ENCODE measurements around the gene PKMYT1. TPM values are rescaled to one million over a fixed set of nuclear protein-coding genes. Genes with fewer than 3 reads are reported as not detected.

PKMYT1 gene
- total and polyA plus RNA-seq, 9 of the 15 experiments (the other 6 are each of a cell fraction or from before 2014, with no cell fraction given) = 8.7 to 201 (median 37.8) TPM

DNA sequence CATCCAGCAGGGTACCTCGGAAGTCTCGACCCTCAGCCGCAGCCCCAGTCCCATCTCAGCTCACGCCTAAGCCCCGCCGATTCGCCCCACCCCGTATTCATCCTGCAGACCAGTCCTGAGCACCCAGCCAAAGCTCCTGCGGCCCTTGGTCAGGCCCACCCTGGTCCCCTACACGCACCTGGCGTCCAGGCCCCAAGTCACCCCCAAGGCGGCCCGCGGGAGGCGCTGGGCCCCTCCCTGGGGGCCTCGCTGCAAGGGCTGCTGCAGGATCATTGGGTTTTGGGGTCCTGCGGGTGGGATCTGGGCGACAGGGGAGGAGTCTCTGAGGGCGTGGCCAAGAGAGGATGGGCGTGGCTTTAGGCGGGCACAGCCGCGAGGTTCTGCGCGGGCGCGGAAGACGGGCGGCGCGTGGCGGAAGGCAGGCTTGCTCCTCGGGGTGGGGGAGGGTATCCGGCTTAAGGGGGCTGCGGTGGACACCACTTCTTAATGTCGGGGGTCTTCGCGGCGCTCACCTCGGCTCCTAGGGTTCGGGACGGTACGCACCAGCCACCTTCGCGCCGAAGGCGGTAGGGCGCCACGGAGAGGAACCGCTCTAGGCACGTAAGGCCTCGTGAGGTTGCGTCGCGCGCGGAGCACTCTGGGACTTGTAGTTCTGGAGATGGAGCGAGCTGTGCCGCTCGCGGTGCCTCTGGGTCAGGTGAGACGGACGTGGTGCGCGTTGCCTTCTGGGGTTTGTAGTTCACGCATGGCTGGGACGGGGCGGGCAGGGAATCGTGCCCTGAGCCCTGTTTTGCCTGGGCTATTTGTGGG, 43.6 kb upstream of the PKMYT1 start, which contains the start of the genes HCFC1R1 and THOC6 (continued):
- TF ChIP-seq, protein P1, sequence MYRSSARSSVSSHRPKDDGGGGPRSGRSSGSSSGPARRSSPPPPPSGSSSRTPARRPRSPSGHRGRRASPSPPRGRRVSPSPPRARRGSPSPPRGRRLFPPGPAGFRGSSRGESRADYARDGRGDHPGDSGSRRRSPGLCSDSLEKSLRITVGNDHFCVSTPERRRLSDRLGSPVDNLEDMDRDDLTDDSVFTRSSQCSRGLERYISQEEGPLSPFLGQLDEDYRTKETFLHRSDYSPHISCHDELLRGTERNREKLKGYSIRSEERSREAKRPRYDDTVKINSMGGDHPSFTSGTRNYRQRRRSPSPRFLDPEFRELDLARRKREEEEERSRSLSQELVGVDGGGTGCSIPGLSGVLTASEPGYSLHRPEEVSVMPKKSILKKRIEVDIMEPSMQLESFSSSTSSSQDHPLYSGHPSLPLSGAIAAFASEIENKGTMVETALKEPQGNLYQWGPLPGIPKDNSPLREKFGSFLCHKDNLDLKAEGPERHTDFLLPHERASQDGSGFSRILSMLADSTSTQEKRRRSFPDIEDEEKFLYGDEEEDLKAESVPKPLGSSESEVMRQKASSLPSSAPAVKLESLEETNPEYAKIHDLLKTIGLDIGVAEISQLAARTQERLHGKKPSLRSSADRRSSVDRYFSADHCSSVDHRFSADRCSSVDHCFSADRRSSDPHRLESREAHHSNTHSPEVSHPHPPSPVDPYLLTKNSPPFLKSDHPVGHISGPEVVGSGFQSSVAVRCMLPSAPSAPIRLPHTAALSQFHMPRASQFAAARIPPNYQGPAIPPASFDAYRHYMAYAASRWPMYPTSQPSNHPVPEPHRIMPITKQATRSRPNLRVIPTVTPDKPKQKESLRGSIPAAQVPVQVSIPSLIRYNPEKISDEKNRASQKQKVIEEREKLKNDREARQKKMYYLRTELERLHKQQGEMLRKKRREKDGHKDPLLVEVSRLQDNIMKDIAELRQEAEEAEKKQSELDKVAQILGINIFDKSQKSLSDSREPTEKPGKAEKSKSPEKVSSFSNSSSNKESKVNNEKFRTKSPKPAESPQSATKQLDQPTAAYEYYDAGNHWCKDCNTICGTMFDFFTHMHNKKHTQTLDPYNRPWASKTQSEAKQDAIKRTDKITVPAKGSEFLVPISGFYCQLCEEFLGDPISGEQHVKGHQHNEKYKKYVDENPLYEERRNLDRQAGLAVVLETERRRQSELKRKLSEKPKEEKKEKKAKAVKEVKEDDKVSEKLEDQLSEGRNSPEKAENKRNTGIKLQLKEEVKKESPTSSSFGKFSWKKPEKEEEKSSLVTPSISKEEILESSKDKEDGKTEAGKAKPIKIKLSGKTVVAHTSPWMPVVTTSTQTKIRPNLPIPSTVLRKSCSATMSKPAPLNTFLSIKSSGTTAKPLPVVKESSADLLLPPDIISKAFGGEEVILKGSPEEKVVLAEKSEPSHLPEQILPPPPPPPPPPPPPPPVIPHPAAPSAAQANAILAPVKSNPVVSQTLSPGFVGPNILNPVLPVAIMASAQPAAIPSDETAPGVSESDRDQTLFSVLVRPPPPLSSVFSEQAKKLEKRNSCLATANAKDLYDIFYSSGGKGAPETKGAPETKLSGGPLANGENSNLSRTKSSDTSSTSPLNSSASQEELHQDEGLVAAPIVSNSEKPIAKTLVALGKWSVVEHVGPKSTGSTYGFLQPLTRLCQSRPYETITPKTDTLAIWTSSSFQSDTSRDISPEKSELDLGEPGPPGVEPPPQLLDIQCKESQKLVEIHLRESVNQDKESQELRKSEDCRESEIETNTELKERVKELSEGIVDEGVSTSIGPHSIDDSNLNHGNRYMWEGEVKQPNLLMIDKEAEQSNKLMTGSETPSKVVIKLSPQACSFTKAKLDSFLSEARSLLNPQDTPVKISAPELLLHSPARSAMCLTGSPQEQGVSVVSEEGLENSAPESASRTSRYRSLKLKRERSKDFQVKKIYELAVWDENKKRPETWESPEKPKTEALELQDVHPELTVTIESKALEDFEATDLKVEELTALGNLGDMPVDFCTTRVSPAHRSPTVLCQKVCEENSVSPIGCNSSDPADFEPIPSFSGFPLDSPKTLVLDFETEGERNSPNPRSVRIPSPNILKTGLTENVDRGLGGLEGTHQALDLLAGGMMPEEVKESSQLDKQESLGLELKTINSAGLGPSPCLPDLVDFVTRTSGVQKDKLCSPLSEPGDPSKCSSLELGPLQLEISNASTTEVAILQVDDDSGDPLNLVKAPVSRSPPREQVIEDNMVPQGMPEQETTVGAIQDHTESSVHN (IDR thresholded peaks at IDR 0.05; ENCODE audit: borderline replicate concordance in 1 of 2, low read depth in 1 of 2) = no peak
- TF ChIP-seq KDM5B (IDR thresholded peaks at IDR 0.05; ENCODE audit: insufficient replicate concordance, low read depth, low read length) = peak; percentile 87
- TF ChIP-seq, protein P2, sequence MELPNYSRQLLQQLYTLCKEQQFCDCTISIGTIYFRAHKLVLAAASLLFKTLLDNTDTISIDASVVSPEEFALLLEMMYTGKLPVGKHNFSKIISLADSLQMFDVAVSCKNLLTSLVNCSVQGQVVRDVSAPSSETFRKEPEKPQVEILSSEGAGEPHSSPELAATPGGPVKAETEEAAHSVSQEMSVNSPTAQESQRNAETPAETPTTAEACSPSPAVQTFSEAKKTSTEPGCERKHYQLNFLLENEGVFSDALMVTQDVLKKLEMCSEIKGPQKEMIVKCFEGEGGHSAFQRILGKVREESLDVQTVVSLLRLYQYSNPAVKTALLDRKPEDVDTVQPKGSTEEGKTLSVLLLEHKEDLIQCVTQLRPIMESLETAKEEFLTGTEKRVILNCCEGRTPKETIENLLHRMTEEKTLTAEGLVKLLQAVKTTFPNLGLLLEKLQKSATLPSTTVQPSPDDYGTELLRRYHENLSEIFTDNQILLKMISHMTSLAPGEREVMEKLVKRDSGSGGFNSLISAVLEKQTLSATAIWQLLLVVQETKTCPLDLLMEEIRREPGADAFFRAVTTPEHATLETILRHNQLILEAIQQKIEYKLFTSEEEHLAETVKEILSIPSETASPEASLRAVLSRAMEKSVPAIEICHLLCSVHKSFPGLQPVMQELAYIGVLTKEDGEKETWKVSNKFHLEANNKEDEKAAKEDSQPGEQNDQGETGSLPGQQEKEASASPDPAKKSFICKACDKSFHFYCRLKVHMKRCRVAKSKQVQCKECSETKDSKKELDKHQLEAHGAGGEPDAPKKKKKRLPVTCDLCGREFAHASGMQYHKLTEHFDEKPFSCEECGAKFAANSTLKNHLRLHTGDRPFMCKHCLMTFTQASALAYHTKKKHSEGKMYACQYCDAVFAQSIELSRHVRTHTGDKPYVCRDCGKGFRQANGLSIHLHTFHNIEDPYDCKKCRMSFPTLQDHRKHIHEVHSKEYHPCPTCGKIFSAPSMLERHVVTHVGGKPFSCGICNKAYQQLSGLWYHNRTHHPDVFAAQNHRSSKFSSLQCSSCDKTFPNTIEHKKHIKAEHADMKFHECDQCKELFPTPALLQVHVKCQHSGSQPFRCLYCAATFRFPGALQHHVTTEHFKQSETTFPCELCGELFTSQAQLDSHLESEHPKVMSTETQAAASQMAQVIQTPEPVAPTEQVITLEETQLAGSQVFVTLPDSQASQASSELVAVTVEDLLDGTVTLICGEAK (IDR thresholded peaks at IDR 0.05) = peak; percentile 79
- TF ChIP-seq, protein P2 (CRISPR knock-in tag; IDR thresholded peaks at IDR 0.05) = no peak
- no peak for TF ChIP-seq ZNF282 (CRISPR knock-in tag; IDR thresholded peaks at IDR 0.05)
- no peak for TF ChIP-seq ZNF217 (CRISPR knock-in tag; IDR thresholded peaks at IDR 0.05)
- TF ChIP-seq L3MBTL2 (IDR thresholded peaks at IDR 0.05) = peak; percentile 94
- no peak for TF ChIP-seq PURB (CRISPR knock-in tag; IDR thresholded peaks at IDR 0.05; ENCODE audit: low read depth)
- TF ChIP-seq SMARCE1 (IDR thresholded peaks at IDR 0.05) = no peak
- no peak for TF ChIP-seq MAFG (tag; conservative IDR thresholded peaks at IDR 0.05)
